DOHH2 (cell line): Measurements from ENCODE around the gene FGD6.

ENCODE experiments used
- CTCF ChIP-seq: fragments of 200-600 bp; sonication (generic); IDR thresholded peaks from one replicate; pipeline ENCODE4 v1.5.1; 2014; ENCODE audit warnings: antibody characterized with exemption, mild to moderate bottlenecking, low read depth, low read length; ENCODE audit not compliant: poor library complexity, severe bottlenecking
- EZH2phosphoT487 ChIP-seq: fragments of 200-600 bp; sonication (generic); IDR thresholded peaks from 2 replicates; pipeline ENCODE4 v1.6.1; 2017; ENCODE audit warnings: borderline replicate concordance, mild to moderate bottlenecking, antibody characterized with exemption, low read length, moderate library complexity, mixed read lengths

- no peak for TF ChIP-seq CTCF
- TF ChIP-seq EZH2phosphoT487: no peak
Observed at GRCh38 chr12:95197636-95198035, 19.6 kb downstream of the FGD6 start.
